Measurements from ENCODE around the gene EGFLAM. TPM values are rescaled to one million over a fixed set of nuclear protein-coding genes. Genes with fewer than 3 reads are reported as not detected.

EGFLAM gene
- total RNA-seq, 1 experiment from 2014 or later: 1.1 TPM

DNA sequence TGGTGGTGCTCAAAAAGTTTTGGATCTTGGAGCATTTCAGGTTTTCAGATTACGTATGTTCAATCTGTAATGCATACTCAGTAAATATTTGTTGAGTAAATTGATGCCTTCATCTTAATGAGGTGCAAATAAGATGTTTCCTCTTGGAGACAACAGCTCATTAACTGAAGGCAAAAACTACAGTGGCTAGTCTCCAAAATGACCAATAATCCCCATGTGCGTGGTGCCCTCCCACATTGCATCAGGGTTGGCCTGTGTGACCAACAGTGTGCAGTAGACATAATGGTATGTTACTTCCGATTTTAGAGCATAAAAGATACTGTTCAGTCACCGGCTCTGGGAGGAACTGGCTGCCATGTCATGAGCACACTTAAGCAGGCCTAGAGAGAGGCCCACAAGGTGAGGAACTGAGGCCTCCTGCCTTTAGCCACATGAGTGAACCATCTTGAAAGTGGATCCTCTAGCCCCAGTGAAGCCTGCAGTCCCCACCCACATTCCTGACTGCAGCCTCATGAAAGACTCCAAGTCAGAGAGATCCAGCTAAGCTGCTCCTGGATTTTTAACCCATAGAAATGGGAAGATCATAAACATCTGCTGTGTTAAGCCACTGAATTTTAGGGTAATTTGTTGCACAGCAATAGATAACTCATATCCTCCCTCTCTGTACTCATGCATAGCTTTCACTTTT, 242.4 kb downstream of the EGFLAM start (continued):
- TF ChIP-seq, protein P1, sequence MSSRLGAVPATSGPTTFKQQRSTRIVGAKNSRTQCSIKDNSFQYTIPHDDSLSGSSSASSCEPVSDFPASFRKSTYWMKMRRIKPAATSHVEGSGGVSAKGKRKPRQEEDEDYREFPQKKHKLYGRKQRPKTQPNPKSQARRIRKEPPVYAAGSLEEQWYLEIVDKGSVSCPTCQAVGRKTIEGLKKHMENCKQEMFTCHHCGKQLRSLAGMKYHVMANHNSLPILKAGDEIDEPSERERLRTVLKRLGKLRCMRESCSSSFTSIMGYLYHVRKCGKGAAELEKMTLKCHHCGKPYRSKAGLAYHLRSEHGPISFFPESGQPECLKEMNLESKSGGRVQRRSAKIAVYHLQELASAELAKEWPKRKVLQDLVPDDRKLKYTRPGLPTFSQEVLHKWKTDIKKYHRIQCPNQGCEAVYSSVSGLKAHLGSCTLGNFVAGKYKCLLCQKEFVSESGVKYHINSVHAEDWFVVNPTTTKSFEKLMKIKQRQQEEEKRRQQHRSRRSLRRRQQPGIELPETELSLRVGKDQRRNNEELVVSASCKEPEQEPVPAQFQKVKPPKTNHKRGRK (CRISPR knock-in tag; IDR thresholded peaks at IDR 0.05; ENCODE audit: borderline replicate concordance): no peak
- TF ChIP-seq RORB (CRISPR knock-in tag; IDR thresholded peaks at IDR 0.05) (no peak), NFYB (CRISPR knock-in tag; conservative IDR thresholded peaks at IDR 0.05; ENCODE audit: low read depth) (no peak), TP53 (CRISPR knock-in tag; IDR thresholded peaks at IDR 0.05) (no peak), ZNF138 (CRISPR knock-in tag; conservative IDR thresholded peaks at IDR 0.05) (no peak)
- TF ChIP-seq, protein P2, sequence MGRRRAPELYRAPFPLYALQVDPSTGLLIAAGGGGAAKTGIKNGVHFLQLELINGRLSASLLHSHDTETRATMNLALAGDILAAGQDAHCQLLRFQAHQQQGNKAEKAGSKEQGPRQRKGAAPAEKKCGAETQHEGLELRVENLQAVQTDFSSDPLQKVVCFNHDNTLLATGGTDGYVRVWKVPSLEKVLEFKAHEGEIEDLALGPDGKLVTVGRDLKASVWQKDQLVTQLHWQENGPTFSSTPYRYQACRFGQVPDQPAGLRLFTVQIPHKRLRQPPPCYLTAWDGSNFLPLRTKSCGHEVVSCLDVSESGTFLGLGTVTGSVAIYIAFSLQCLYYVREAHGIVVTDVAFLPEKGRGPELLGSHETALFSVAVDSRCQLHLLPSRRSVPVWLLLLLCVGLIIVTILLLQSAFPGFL (CRISPR knock-in tag; IDR thresholded peaks at IDR 0.05; ENCODE audit: borderline replicate concordance): no peak

DNA sequence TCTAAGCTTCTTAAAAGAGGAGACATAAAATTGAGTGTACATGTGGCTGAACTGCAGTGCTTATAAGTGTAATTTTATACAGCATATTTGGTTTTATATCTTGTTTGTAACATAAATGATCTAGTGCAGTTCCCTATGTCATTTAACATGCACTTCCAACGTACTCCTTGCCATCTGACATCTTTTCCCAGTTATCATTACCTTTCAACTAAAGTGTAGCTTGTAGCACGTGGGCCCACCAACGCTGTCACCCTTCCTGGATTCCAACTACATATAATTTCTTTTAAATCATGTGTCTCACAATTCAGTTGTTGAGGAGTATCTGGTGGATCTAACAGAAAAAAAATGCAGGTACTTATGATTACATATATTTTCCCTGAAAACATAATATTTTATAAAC, 247.9 kb downstream of the EGFLAM start:
- DNase-seq (ENCODE audit: low spot score) (no peak), ATAC-seq (no peak)
- H3K27ac Mint-ChIP-seq: no peak overlapping the region
- H3K27me3 Mint-ChIP-seq (ENCODE audit: low read depth): no peaks in the 10 kb centered on the region
- CTCF ChIA-PET: no interaction called here
- H3K9me3 Mint-ChIP-seq: no peaks in the 10 kb centered on the region
- no peaks in the 10 kb centered on the region for H3K36me3 Mint-ChIP-seq
- no peak for TF ChIP-seq EMX1 (CRISPR knock-in tag; IDR thresholded peaks at IDR 0.05)
- TF ChIP-seq SP1 (CRISPR knock-in tag; conservative IDR thresholded peaks at IDR 0.05): no peak
- TF ChIP-seq, protein P3, sequence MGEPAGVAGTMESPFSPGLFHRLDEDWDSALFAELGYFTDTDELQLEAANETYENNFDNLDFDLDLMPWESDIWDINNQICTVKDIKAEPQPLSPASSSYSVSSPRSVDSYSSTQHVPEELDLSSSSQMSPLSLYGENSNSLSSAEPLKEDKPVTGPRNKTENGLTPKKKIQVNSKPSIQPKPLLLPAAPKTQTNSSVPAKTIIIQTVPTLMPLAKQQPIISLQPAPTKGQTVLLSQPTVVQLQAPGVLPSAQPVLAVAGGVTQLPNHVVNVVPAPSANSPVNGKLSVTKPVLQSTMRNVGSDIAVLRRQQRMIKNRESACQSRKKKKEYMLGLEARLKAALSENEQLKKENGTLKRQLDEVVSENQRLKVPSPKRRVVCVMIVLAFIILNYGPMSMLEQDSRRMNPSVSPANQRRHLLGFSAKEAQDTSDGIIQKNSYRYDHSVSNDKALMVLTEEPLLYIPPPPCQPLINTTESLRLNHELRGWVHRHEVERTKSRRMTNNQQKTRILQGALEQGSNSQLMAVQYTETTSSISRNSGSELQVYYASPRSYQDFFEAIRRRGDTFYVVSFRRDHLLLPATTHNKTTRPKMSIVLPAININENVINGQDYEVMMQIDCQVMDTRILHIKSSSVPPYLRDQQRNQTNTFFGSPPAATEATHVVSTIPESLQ (CRISPR knock-in tag; IDR thresholded peaks at IDR 0.05): no peak
- no peak for TF ChIP-seq ZNF423 (CRISPR knock-in tag; IDR thresholded peaks at IDR 0.05)
- TF ChIP-seq KAT7 (CRISPR knock-in tag; IDR thresholded peaks at IDR 0.05; ENCODE audit: borderline replicate concordance): no peak
- TF ChIP-seq ELF4 (CRISPR knock-in tag; IDR thresholded peaks at IDR 0.05; ENCODE audit: low read depth): no peak
- TF ChIP-seq, protein P4, sequence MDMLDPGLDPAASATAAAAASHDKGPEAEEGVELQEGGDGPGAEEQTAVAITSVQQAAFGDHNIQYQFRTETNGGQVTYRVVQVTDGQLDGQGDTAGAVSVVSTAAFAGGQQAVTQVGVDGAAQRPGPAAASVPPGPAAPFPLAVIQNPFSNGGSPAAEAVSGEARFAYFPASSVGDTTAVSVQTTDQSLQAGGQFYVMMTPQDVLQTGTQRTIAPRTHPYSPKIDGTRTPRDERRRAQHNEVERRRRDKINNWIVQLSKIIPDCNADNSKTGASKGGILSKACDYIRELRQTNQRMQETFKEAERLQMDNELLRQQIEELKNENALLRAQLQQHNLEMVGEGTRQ (CRISPR knock-in tag; IDR thresholded peaks at IDR 0.05): no peak
- no peak overlapping the region for H3K4me3 Mint-ChIP-seq
- POLR2A ChIA-PET: no interaction called here
- H3K4me1 Mint-ChIP-seq: peaks cover 9% of the 10 kb centered on the region

DNA sequence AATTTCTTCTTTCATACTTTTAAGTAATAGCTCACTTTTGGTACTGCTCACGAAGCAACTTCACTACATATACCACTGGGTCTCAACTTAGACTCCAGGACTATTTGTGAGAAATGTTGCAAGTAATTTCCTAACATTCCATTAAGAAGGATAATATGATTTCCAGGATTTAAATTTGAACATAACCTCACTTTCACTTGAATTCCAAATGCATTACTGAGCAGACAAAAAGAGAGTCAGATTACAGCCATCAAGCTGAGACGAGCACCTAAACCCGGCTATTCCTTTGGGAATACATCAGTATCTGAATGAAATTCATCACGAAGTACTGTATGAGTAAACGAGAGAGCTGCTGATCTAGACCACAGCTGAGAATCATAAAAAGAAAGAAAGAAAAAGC, 250.8 kb downstream of the EGFLAM start:
- no peaks in the 10 kb centered on the region for H3K36me3 Mint-ChIP-seq
- peak overlapping the region; percentile 32 for H3K27ac Mint-ChIP-seq
- H3K4me3 Mint-ChIP-seq: no peak overlapping the region
- no peak for DNase-seq (ENCODE audit: low spot score)
- CTCF ChIA-PET: interaction anchor here (2.1 kb wide), 1 partner anchor 67 kb away, joined by 9 read pairs; no protein-coding TSS in a partner anchor
- no peaks in the 10 kb centered on the region for H3K27me3 Mint-ChIP-seq (ENCODE audit: low read depth)
- H3K4me1 Mint-ChIP-seq: peaks cover 9% of the 10 kb centered on the region
- H3K9me3 Mint-ChIP-seq: no peaks in the 10 kb centered on the region
- ATAC-seq: no peak
- POLR2A ChIA-PET: no interaction called here
- TF ChIP-seq IRF2 (CRISPR knock-in tag; IDR thresholded peaks at IDR 0.05; ENCODE audit: borderline replicate concordance, low read depth): no peak
- TF ChIP-seq ZNF423 (CRISPR knock-in tag; IDR thresholded peaks at IDR 0.05): no peak
- no peak for TF ChIP-seq TEAD1 (CRISPR knock-in tag; IDR thresholded peaks at IDR 0.05)
- no peak for TF ChIP-seq JAZF1 (CRISPR knock-in tag; IDR thresholded peaks at IDR 0.05)
- TF ChIP-seq, protein P5, sequence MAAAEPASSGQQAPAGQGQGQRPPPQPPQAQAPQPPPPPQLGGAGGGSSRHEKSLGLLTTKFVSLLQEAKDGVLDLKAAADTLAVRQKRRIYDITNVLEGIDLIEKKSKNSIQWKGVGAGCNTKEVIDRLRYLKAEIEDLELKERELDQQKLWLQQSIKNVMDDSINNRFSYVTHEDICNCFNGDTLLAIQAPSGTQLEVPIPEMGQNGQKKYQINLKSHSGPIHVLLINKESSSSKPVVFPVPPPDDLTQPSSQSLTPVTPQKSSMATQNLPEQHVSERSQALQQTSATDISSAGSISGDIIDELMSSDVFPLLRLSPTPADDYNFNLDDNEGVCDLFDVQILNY (CRISPR knock-in tag; IDR thresholded peaks at IDR 0.05): no peak
- no peak for TF ChIP-seq KAT7 (CRISPR knock-in tag; IDR thresholded peaks at IDR 0.05; ENCODE audit: borderline replicate concordance)
- TF ChIP-seq NFE2L1 (CRISPR knock-in tag; IDR thresholded peaks at IDR 0.05): no peak
- TF ChIP-seq EMX1 (CRISPR knock-in tag; IDR thresholded peaks at IDR 0.05): no peak
- TF ChIP-seq TEAD4 (CRISPR knock-in tag; IDR thresholded peaks at IDR 0.05): no peak
- no peak for TF ChIP-seq ATF1 (CRISPR knock-in tag; IDR thresholded peaks at IDR 0.05)
- TF ChIP-seq, protein P6, sequence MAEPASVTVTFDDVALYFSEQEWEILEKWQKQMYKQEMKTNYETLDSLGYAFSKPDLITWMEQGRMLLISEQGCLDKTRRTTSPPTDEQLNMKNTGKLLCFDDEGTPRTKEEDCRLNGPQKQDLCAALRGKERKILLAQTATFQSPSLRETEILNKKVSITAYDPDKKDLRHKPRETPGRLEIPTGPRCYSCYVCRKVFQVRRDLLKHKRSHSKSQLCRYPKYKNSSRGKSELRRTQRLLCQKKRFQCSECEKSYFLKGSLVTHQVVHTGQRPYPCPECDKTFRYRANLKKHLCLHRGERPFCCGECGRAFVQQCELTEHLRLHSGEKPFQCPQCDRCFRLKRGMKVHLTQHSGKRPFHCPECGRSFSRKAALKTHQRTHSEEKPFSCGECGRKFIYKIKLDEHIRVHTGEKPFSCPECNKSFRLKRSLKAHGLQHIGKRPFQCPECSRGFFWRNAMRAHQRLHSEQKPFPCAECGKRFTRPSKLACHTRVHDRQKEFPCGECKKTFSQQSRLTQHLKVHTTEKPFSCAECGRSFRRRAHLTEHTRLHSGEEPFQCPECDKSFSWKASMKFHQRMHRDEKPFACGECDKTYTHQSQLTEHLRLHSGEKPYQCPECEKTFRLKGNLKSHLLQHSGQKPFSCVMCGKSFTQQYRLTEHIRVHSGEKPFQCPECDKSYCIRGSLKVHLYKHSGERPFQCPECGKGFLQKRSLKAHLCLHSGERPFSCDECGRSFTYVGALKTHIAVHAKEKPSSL (CRISPR knock-in tag; conservative IDR thresholded peaks at IDR 0.05): no peak
- TF ChIP-seq, protein P7, sequence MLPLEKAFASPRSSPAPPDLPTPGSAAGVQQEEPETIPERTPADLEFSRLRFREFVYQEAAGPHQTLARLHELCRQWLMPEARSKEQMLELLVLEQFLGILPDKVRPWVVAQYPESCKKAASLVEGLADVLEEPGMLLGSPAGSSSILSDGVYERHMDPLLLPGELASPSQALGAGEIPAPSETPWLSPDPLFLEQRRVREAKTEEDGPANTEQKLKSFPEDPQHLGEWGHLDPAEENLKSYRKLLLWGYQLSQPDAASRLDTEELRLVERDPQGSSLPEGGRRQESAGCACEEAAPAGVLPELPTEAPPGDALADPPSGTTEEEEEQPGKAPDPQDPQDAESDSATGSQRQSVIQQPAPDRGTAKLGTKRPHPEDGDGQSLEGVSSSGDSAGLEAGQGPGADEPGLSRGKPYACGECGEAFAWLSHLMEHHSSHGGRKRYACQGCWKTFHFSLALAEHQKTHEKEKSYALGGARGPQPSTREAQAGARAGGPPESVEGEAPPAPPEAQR (CRISPR knock-in tag; IDR thresholded peaks at IDR 0.05): no peak
